ENCODE results near the gene RXRG. TPM values are rescaled to one million over a fixed set of nuclear protein-coding genes. Genes with fewer than 3 reads are reported as not detected.
A peak's percentile ranks its signal among the peaks of the same experiment; 100 is the strongest.

RXRG gene
- total RNA-seq, 1 experiment from 2014 or later, result not detected

DNA sequence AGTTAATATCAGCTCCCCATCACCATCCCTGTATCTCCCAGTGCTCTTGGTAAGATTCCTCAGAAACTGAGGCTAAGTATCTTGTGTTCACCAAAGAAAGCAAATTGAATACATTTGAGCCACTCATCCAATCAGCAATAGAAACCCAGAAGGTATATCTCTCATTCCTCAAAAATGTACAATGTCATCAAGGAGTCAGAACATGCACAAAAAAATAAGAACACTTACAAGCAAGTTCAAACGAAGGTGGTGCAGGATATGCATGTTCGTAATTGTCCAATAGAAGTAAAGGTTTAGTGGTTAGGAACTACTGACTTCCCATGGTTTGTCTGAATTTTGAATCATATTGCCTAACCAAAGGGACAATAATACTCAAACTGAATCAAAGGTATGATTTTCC lies 24.3 kb downstream of the RXRG start:
- DNase-seq (ENCODE audit: low read depth), result no peak
- in situ Hi-C loops (cut with HindIII; ENCODE audit: low pct_unique_long_range_greater_than_20kb, low sequenced_read_pairs), result no loop called here

DNA sequence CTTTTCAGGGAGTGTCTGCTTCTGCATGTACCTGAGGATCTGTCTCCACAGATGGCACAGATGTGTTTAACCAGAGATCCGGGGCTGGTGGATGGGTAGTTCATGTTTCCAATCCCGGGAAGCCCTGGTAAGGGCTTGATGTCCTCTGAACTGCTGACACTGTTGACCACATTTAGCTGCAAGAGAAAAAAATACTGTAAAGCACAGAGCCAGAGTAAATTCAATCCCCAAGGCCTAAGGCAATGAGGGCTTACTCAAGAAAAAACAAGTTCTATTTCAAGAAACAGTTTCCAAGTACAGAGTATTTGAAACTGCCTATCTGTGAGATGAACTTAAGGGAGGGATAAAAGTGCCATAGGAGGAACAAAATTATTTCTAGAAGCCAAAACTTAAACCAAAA lies 25.1 kb downstream of the RXRG start:
- DNase-seq (ENCODE audit: low read depth), result no peak
- in situ Hi-C loops (cut with HindIII; ENCODE audit: low pct_unique_long_range_greater_than_20kb, low sequenced_read_pairs), result no loop called here

DNA sequence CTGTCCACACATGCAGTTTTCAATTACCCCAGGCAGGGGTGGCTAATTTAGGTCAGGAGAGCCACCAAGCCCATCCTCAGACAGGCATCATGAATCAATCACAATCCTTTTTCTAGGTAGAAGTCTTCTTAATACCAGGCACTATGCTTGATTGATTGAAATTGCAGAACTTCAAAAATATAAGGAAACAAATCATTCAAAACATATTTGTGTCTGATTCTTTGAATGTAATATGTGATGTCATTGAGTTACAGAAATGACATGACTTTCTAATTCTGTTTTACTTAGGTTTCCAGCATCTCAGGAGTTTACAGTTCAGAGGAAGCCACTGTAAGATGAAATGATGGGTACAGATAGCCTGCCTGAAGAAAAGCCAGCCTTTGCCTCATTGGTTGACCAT lies 26.7 kb downstream of the RXRG start:
- in situ Hi-C loops (cut with HindIII; ENCODE audit: low pct_unique_long_range_greater_than_20kb, low sequenced_read_pairs), result no loop called here
- no peak for DNase-seq (ENCODE audit: low read depth)

DNA sequence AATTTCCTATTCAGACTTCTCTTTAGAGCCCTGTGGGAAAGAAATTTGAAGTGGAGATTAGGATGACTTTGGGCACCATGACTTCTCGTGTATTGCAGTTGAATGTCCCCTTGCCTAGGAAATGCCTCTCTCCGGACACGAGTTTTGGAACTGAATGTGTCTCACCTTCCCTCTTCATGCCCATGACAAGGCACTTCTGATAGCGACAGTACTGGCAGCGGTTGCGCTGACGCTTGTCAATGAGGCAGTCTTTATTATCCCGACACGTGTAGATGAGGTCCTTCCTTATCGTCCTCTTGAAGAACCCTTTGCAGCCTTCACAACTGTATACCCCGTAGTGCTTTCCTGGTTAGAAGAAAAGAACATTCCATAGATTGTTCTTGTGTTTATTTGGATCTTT lies 28.1 kb downstream of the RXRG start:
- DNase-seq (ENCODE audit: low read depth), result no peak
- in situ Hi-C loops (cut with HindIII; ENCODE audit: low pct_unique_long_range_greater_than_20kb, low sequenced_read_pairs), result no loop called here

DNA sequence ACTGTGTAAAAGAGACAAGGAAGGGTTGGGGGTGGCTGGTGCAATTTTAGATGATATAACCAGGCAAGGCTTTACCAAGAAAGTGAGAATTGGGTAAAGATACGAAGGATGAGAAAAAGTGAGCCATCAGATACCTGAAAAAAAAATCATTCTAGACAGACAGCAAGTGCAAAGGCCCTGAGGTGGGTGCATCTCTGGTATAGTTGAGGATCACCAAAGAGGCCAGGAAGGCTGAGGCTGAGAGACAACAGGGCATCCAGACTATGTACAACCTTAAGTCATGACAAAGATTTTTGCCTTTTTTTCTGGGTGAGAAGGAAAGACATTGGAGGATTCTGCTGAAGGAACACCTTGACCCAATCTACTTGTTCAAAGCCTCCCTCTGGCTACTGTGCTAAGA lies 29.9 kb downstream of the RXRG start:
- no peak for DNase-seq (ENCODE audit: low read depth)
- in situ Hi-C loops (cut with HindIII; ENCODE audit: low pct_unique_long_range_greater_than_20kb, low sequenced_read_pairs), result no loop called here

DNA sequence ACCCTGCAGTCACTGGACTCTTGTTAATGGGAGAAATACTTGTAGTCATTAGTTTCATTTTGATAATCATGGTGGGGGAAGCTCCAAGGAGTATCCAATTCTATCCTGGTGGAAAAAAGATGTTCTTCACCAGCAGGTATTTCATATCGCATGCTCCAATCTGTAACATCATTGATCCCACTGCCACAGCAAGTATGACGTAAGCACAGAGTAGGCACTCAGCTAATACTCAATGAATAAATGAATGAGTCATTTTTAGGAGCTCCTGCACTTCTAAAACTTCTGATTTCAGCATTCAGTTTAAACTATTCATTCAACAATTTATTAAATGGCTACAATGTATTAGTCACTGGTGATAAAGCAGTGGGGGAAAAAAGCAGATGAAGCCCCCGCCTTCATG lies 30.3 kb downstream of the RXRG start:
- no peak for DNase-seq (ENCODE audit: low read depth)
- in situ Hi-C loops (cut with HindIII; ENCODE audit: low pct_unique_long_range_greater_than_20kb, low sequenced_read_pairs), result no loop called here

DNA sequence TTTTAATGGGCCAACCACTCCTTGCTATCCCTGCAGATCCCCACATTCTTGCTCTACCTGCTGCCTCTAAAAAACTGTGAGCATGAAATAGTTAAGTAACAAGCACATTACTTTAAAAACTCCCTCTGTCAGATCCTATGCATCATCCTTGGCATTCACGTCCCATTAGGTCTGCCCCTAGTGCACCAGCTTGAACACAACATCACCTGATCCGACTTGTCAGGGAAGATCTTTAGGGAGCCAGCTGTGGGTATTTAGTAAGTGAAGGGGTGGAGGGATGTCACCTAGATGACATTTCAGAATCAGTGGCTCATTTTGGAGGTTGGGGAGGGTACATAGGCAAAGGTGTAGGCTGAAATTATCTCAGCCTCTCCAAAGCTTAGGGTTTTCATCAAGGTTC lies 33.5 kb downstream of the RXRG start:
- in situ Hi-C loops (cut with HindIII; ENCODE audit: low pct_unique_long_range_greater_than_20kb, low sequenced_read_pairs), result no loop called here
- DNase-seq (ENCODE audit: low read depth), result no peak

DNA sequence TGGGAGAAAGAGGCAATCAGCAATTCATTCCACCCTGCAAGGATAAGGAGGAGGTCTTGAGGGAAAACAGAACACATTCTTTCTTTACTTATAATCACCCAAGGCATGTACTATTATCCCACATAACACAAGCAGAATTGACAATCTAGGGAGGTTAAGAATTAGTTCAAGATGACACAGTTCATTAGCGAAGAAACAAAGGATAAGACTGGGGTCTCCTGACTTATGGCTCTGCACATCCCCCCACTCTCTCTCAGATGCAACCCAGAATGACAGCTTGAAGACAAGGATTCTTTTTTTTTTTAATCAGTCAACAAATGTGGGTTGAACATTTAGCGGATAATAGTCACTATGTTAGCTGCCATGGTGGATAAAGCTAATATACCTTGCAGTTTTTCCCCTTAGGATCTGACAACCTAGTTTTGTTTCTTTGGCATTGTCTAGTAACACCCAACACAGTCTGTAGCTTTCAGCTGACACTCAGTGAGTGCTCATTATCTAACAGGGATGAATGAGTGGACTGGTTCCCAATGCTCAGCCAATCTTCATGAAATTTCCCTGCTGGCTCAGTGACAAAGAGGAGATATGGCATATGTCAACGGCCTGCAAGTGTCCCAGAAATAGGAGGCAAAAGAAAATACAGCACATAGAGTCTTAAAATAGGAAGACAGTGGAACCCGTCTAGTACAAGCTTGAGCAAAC lies 35.1 kb downstream of the RXRG start:
- DNase-seq (ENCODE audit: low read depth), result no peak
- in situ Hi-C loops (cut with HindIII; ENCODE audit: low pct_unique_long_range_greater_than_20kb, low sequenced_read_pairs), result no loop called here

DNA sequence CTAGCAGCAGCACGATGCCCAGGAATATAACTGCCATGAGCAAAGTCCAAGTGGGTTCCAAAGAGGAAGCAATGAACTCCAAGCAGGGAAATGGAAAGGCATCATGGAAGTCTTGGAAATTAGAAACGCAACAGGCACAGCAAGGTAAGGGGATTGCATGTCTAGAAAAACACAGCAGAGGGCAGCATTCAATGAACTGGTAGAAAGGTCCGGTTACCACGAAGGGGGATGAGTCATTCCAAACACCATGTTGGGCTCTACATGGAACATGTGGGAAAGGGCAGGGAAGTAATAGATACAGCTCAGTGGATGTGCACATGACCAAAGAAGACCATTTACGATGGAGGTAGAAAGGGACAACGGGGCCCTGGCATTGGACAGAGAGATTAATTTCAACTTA lies 36.4 kb downstream of the RXRG start:
- peak; percentile 42 for DNase-seq (ENCODE audit: low read depth)
- in situ Hi-C loops (cut with HindIII; ENCODE audit: low pct_unique_long_range_greater_than_20kb, low sequenced_read_pairs), result no loop called here

DNA sequence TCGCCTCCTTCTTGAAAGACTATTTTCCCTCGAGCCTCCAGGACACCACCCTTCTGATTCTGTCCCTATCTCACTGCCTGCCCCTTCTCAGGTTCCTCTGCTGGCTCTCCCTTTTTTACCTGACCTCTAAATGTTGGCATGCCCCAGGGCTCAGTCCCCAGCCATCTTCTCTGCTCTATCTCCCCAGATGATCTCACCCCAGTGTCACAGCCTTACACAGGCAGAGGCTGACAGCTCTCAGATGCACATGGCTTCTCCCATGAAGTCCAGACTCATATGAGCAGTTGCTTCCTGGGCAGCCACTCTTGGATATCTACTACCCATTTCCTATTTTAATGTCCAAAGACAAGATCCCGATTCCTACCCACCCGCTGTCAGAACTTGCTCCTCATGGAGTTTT lies 37.5 kb downstream of the RXRG start:
- DNase-seq (ENCODE audit: low read depth), result no peak
- in situ Hi-C loops (cut with HindIII; ENCODE audit: low pct_unique_long_range_greater_than_20kb, low sequenced_read_pairs), result no loop called here

DNA sequence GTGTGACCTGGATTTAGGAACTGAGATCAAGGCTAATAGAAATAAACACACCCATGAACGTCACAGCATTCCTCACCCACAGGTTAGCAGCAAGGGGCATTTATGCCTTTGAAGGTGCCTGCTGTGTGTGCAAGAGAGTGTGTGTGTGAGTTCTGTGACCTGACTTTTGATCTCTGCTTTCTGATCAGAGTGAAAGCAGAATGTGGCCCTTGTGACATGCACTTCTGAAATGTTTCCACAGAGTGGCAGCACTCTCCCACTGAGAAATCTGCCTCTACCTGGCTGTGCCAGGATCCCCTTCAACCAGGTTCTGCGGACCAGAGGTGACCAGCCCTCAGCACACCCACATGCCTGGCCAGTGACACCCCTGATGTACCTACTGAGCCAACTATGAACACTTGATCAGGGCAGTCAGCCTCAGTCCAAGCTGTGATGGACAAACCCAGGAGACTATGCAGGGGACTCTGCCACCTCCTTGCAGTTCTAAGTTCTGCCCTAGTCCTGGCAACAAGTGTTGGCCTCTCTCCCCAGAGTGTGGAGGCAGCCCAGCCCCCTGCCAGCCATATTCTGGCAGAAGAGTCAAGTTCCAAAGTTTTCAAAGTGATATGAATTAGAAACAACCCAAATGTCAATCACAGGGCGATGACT lies 41.0 kb downstream of the RXRG start:
- peak; percentile 26 for DNase-seq (ENCODE audit: low read depth)
- in situ Hi-C loops (cut with HindIII; ENCODE audit: low pct_unique_long_range_greater_than_20kb, low sequenced_read_pairs), result no loop called here

DNA sequence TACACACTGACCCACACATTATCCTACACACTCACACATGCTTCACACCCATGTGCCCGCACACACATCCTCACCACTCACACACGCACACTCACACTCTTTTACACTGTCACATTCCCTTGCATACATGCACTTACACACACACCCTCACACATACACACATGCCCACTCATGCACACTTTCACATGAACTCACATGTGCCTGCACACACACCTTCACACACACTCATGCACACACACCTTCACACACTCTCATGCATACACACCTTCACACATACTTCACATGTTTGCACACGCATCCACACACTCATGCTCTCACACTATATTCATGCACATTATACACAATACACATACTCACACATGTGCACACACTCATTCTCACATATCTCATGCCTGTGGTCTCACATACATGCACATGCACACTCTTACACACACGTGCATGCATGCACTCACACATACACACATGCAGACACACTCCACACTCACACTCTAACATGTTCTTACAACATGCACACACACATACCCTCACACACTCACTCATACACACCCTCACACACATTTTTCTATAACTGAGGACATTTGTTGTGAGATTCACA lies 42.3 kb downstream of the RXRG start:
- in situ Hi-C loops (cut with HindIII; ENCODE audit: low pct_unique_long_range_greater_than_20kb, low sequenced_read_pairs), result no loop called here
- no peak for DNase-seq (ENCODE audit: low read depth)

DNA sequence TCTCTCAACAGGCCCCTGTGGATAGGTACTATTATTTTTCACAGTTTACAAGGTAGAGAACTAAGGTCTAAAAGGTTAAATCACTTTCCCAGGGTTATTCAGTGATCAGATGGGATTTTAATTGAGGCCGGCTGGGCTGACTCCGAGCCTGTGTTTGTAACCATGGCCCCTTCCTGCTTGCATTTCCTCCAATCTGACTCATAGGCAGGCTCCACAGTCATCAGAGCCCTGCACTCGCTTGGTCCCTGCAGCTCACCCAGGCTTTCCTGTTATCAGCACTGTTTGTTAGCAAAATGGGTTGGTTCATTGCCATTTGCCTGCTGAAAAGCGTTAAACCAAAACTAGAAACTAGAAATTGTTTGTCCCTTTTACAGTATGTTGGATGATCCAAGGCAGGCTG lies 47.0 kb downstream of the RXRG start:
- in situ Hi-C loops (cut with HindIII; ENCODE audit: low pct_unique_long_range_greater_than_20kb, low sequenced_read_pairs), result loop anchor here (25.0 kb wide), 1 partner anchor 189 kb away; no protein-coding TSS in a partner anchor
- DNase-seq (ENCODE audit: low read depth), result no peak

DNA sequence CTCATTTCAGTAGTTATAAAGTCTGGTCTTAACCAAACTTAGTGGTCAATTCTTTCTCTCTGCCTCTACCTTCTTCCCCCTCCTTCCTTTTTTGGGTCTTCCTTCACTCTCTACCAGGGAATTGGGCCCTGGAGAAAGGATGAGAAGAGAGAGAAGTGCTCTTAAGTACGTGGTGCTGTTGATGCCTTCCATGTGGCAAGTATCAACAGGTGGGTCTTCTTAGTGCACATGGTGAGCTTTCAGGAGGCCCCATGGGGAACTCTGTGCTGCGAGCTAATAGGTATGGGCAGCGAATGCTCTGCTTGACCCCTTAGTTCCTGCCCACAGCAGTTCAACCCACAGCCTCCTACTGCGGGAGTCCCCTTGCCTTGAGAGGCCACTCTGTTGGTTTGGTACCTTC lies 49.0 kb downstream of the RXRG start:
- DNase-seq (ENCODE audit: low read depth), result no peak
- in situ Hi-C loops (cut with HindIII; ENCODE audit: low pct_unique_long_range_greater_than_20kb, low sequenced_read_pairs), result loop anchor here (25.0 kb wide), 1 partner anchor 191 kb away; no protein-coding TSS in a partner anchor

DNA sequence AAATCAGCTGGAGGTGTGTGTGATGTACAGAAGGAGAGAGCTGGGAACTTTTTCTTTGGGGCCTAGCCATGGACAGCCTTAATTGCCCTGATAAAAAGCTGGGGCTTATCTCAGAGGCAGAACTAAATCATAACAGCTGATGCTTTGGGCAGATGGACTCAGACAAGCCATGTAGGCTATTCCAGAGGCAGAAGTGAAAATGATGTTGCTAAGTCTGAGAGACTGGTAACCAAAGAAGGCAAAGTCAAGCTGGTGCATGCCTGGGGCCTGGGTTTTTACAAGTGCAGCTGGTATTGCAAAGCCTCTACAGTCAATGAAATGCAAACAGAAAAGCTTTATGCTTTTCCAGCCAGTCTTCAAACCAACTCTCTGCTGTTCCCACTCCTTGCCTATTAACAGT lies 49.4 kb downstream of the RXRG start:
- in situ Hi-C loops (cut with HindIII; ENCODE audit: low pct_unique_long_range_greater_than_20kb, low sequenced_read_pairs), result loop anchor here (25.0 kb wide), 1 partner anchor 192 kb away; no protein-coding TSS in a partner anchor
- DNase-seq (ENCODE audit: low read depth), result no peak

DNA sequence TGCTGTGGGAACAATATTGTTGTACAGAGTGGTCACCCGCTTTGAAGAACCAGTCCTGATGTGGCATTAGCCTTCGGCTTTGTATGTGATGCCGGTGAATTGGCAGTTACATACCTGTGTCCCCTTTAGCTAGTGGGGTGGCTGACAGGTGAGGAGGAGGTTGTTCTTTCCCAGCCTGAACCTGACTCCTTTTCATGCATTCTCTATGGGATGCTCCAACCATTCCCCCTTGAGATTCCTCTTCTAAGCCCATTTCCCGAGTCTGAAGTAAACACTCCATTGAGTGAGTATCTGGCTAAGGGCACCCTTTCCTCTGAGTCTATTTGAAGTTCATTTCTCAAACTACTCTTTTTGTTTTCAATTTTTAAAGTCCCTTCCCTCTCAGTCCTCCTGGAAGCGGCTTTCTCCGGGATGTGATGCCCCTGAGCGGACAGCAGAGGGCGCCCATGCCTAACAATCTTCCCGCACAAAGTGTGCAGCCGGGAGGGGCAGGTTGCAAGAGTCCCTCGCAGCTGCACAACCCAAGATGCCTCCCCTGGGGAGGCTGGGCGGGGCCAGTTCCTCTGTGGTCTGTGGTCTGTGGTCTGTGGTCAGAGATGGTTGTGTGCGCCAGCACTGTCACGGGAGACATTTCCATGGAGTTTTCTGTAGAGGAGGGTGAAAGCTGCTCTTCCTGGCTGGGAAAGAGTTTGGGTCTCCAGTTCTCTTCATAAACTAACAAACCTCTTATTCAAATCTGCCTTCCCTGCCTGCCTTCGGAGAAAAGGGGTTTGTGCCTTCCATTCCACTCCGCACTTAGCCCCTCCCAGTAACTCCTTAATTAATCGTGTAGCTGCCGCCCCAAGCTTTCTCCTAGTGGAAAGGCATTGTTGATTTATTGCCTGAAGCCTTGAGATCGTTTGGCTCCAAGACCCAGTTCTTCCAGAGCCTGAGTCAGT lies 52.0 kb downstream of the RXRG start:
- in situ Hi-C loops (cut with HindIII; ENCODE audit: low pct_unique_long_range_greater_than_20kb, low sequenced_read_pairs), result loop anchor here (25.0 kb wide), 1 partner anchor 194 kb away; no protein-coding TSS in a partner anchor
- DNase-seq (ENCODE audit: low read depth), result peak; percentile 78

DNA sequence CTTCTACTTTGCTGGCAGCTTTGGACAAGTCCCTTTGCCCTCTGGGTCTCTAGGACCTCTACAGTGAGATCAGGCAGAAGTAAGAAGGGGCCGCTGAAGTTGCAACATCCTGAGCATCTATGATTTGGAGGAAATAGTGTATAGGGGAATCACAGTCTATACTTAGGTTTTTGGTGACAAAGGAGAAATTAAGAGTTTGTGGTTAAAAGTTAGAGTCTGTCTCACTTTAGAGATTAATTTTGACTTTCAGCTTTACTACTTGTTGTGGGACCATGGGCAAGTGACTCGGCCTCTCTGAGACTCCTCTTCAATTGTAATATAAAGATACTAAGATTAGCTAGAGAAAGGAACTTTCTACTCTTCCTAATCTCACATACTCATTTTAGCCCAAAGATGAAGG lies 55.3 kb downstream of the RXRG start:
- no peak for DNase-seq (ENCODE audit: low read depth)
- in situ Hi-C loops (cut with HindIII; ENCODE audit: low pct_unique_long_range_greater_than_20kb, low sequenced_read_pairs), result loop anchor here (25.0 kb wide), 1 partner anchor 198 kb away; no protein-coding TSS in a partner anchor

DNA sequence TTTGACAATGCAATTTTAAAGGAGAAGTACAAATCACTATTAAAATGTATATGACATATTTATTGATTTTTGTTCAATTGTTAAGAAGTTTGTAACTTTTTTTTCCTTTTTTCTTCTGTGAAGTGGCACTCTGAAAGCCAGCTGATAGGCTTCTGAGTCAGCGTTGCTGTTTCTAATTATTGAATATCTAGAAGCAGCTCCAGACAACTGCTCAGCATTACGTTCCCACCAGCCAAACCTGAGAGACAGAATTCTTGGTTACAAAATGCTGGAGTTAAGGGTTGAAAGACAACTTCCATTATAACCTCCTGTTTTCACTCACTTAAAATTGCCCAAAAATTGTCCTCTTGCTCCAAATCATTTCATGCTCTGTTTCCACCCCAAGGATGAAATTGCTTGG lies 57.0 kb downstream of the RXRG start:
- DNase-seq (ENCODE audit: low read depth), result no peak
- in situ Hi-C loops (cut with HindIII; ENCODE audit: low pct_unique_long_range_greater_than_20kb, low sequenced_read_pairs), result loop anchor here (25.0 kb wide), 1 partner anchor 199 kb away; no protein-coding TSS in a partner anchor

Measured in Caki2 (cell line).